ENCODE results near the gene DTX4. TPM values are rescaled to one million over a fixed set of nuclear protein-coding genes. Genes with fewer than 3 reads are reported as not detected.

Gene DTX4
- total RNA-seq, 4 donors from 2014 or later, result 0.15 to 0.91 (median 0.47) TPM

GRCh38 chr11:59201353-59201752 lies 29.4 kb downstream of the DTX4 start:
- Histone ChIP-seq H3K27me3 (no peaks in the 10 kb centered on the region), H3K4me1 (no peaks in the 10 kb centered on the region), H3K9me3 (no peaks in the 10 kb centered on the region), H3K27ac (no peak overlapping the region), H3K36me3 (no peaks in the 10 kb centered on the region), H3K4me3 (no peak overlapping the region)
- no peak for DNase-seq
- in situ Hi-C loops (cut with MboI; ENCODE audit: low sequenced_read_pairs in 4 of 4) (no loop called here), intact Hi-C loops (cut with DNase I; ENCODE audit: low total_unique reads) (no loop called here)
- TF ChIP-seq POLR2A (IDR thresholded peaks at IDR 0.05) (no peak), CTCF (IDR thresholded peaks at IDR 0.05 in 4 of 5, conservative IDR thresholded peaks at IDR 0.05 in 1 of 5) (no peak)
- no peak for ATAC-seq

- DNase-seq (no peak), ATAC-seq (no peak)
- no peaks in the 10 kb centered on the region for H3K9me3 ChIP-seq
- no peaks in the 10 kb centered on the region for H3K36me3 ChIP-seq
- H3K27ac ChIP-seq, result no peak overlapping the region
- no peaks in the 10 kb centered on the region for H3K4me1 ChIP-seq
- intact Hi-C loops (cut with DNase I; ENCODE audit: low total_unique reads) (no loop called here), in situ Hi-C loops (cut with MboI; ENCODE audit: low sequenced_read_pairs in 4 of 4) (loop anchor here in 1 of 4 donors (5.0 kb wide), 1 partner anchor 32 kb away; the partner anchor contains the start of gene DTX4)
- no peaks in the 10 kb centered on the region for H3K27me3 ChIP-seq
- no peak for TF ChIP-seq CTCF (IDR thresholded peaks at IDR 0.05 in 4 of 5, conservative IDR thresholded peaks at IDR 0.05 in 1 of 5)
- H3K4me3 ChIP-seq, result no peak overlapping the region
Measured at GRCh38 chr11:59204746-59205145, 32.8 kb downstream of the DTX4 start.

GRCh38 chr11:59205648-59206047 lies 33.7 kb downstream of the DTX4 start:
- no peak for DNase-seq
- intact Hi-C loops (cut with DNase I; ENCODE audit: low total_unique reads), result no loop called here
- no peak for TF ChIP-seq CTCF (IDR thresholded peaks at IDR 0.05 in 4 of 5, conservative IDR thresholded peaks at IDR 0.05 in 1 of 5)
- TF ChIP-seq POLR2A (IDR thresholded peaks at IDR 0.05), result no peak

GRCh38 chr11:59206635-59207034 lies 34.7 kb downstream of the DTX4 start:
- no peak overlapping the region for H3K27ac ChIP-seq
- intact Hi-C loops (cut with DNase I; ENCODE audit: low total_unique reads), result no loop called here
- H3K36me3 ChIP-seq, result no peaks in the 10 kb centered on the region
- in situ Hi-C loops (cut with MboI; ENCODE audit: low sequenced_read_pairs in 4 of 4), result loop anchor here in 1 of 4 donors (5.0 kb wide), 1 partner anchor 34 kb away; the partner anchor contains the start of gene DTX4
- no peaks in the 10 kb centered on the region for H3K4me1 ChIP-seq
- DNase-seq (no peak), ATAC-seq (no peak)
- H3K27me3 ChIP-seq, result no peaks in the 10 kb centered on the region
- H3K9me3 ChIP-seq, result no peaks in the 10 kb centered on the region
- no peak overlapping the region for H3K4me3 ChIP-seq
- no peak for TF ChIP-seq POLR2A (IDR thresholded peaks at IDR 0.05)
- TF ChIP-seq CTCF (IDR thresholded peaks at IDR 0.05 in 4 of 5, conservative IDR thresholded peaks at IDR 0.05 in 1 of 5), result peak in 1 of 5 experiments; percentile 43

More at GRCh38 chr11:59205648-59206047, 33.7 kb downstream of the DTX4 start:
- Histone ChIP-seq H3K4me3 (no peak overlapping the region), H3K9me3 (no peaks in the 10 kb centered on the region), H3K27ac (no peak overlapping the region), H3K4me1 (no peaks in the 10 kb centered on the region), H3K27me3 (no peaks in the 10 kb centered on the region), H3K36me3 (no peaks in the 10 kb centered on the region)
- no peak for ATAC-seq
- in situ Hi-C loops (cut with MboI; ENCODE audit: low sequenced_read_pairs in 4 of 4), result loop anchor here in 1 of 4 donors (5.0 kb wide), 1 partner anchor 33 kb away; the partner anchor contains the start of gene DTX4

GRCh38 chr11:59207988-59208451 lies 36.1 kb downstream of the DTX4 start:
- Histone ChIP-seq H3K27ac (no peak overlapping the region), H3K4me1 (no peaks in the 10 kb centered on the region), H3K9me3 (no peaks in the 10 kb centered on the region), H3K36me3 (no peaks in the 10 kb centered on the region), H3K4me3 (no peak overlapping the region), H3K27me3 (no peaks in the 10 kb centered on the region)
- TF ChIP-seq POLR2A (IDR thresholded peaks at IDR 0.05), result no peak
- peak; percentile 36 to 64 (median 60) for TF ChIP-seq CTCF (IDR thresholded peaks at IDR 0.05 in 4 of 5, conservative IDR thresholded peaks at IDR 0.05 in 1 of 5)
- no peak for DNase-seq
- no peak for ATAC-seq
- in situ Hi-C loops (cut with MboI; ENCODE audit: low sequenced_read_pairs in 4 of 4) (loop anchor here in 1 of 4 donors (5.0 kb wide), 1 partner anchor 36 kb away; the partner anchor contains the start of gene DTX4), intact Hi-C loops (cut with DNase I; ENCODE audit: low total_unique reads) (loop anchor here (1.0 kb wide), 1 partner anchor 37 kb away; no protein-coding TSS in a partner anchor)
